GM10266 (cell line): ENCODE data around the gene LEO1.

Source experiments
- DNase-seq: peaks from one replicate; pipeline ENCODE4 v3.0.0; 2012; ENCODE audit errors: extremely low spot score
- CTCF ChIP-seq: IDR thresholded peaks from 2 replicates; pipeline ENCODE4 v1.5.1; 2012; ENCODE audit warnings: mild to moderate bottlenecking, low read depth; ENCODE audit not compliant: control insufficient read depth, insufficient read depth; ENCODE audit errors: missing control alignments

Gene LEO1

GRCh38 chr15:52002351-52002750 lies 30.8 kb upstream of the LEO1 start:
- DNase-seq = no peak
- no peak for TF ChIP-seq CTCF

GRCh38 chr15:51992953-51993352 lies 21.4 kb upstream of the LEO1 start:
- no peak for TF ChIP-seq CTCF
- DNase-seq = no peak

- DNase-seq = no peak
- no peak for TF ChIP-seq CTCF
Measured at GRCh38 chr15:51991141-51991540, 19.6 kb upstream of the LEO1 start.

GRCh38 chr15:51982770-51983103 lies 11.2 kb upstream of the LEO1 start:
- no peak for TF ChIP-seq CTCF
- no peak for DNase-seq

- peak; percentile 57 for TF ChIP-seq CTCF
- peak; percentile 68 for DNase-seq
Measured at GRCh38 chr15:51982013-51982769, 10.6 kb upstream of the LEO1 start.

GRCh38 chr15:51973775-51974174 lies 2.2 kb upstream of the LEO1 start:
- no peak for TF ChIP-seq CTCF
- no peak for DNase-seq

GRCh38 chr15:51973220-51973619 lies 1.6 kb upstream of the LEO1 start:
- no peak for TF ChIP-seq CTCF
- DNase-seq = no peak
